ENCODE results near the gene APLNR.

DNA sequence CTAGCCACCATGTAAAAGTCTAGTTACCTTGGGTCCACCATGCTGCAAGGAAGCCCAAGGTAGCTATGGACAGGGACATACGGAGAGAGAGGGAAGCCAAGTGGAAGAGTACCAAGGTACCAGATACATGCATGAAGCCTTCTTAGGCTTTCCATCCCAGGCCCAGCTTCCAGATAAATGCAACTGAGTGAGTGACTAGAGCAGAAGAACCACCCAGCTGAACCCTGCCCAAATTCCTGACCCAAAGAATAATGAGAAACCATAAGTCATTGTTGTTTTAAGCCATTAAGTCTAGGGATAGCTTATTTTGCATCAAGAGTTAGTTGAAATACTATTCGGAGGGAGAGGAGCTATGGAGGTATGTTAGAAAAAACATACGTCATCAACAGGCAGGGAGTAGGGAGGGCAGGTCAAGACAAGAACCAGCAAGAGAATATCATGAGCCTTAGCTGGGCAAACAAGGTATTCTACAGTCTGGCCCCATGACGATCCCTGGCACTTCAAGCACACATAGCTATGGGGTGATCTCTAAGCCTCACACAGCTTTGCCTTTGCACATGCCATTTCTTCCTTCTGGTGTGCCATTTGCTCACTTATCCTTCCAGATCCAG is 36.5 kb upstream of the APLNR start:
- no peak for TF ChIP-seq POLR2AphosphoS5 (IDR thresholded peaks at IDR 0.05; ENCODE audit: low read length)
- TF ChIP-seq EP300 (IDR thresholded peaks at IDR 0.05; ENCODE audit: borderline replicate concordance in 1 of 2, control insufficient read depth in 1 of 2, low read depth in 2 of 2, low read length in 2 of 2), result no peak
- TF ChIP-seq, protein P1, sequence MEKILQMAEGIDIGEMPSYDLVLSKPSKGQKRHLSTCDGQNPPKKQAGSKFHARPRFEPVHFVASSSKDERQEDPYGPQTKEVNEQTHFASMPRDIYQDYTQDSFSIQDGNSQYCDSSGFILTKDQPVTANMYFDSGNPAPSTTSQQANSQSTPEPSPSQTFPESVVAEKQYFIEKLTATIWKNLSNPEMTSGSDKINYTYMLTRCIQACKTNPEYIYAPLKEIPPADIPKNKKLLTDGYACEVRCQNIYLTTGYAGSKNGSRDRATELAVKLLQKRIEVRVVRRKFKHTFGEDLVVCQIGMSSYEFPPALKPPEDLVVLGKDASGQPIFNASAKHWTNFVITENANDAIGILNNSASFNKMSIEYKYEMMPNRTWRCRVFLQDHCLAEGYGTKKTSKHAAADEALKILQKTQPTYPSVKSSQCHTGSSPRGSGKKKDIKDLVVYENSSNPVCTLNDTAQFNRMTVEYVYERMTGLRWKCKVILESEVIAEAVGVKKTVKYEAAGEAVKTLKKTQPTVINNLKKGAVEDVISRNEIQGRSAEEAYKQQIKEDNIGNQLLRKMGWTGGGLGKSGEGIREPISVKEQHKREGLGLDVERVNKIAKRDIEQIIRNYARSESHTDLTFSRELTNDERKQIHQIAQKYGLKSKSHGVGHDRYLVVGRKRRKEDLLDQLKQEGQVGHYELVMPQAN (conservative IDR thresholded peaks at IDR 0.05), result no peak
- TF ChIP-seq, protein P2, sequence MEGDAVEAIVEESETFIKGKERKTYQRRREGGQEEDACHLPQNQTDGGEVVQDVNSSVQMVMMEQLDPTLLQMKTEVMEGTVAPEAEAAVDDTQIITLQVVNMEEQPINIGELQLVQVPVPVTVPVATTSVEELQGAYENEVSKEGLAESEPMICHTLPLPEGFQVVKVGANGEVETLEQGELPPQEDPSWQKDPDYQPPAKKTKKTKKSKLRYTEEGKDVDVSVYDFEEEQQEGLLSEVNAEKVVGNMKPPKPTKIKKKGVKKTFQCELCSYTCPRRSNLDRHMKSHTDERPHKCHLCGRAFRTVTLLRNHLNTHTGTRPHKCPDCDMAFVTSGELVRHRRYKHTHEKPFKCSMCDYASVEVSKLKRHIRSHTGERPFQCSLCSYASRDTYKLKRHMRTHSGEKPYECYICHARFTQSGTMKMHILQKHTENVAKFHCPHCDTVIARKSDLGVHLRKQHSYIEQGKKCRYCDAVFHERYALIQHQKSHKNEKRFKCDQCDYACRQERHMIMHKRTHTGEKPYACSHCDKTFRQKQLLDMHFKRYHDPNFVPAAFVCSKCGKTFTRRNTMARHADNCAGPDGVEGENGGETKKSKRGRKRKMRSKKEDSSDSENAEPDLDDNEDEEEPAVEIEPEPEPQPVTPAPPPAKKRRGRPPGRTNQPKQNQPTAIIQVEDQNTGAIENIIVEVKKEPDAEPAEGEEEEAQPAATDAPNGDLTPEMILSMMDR (IDR thresholded peaks at IDR 0.05 in 2 of 3, conservative IDR thresholded peaks at IDR 0.05 in 1 of 3; ENCODE audit: control insufficient read depth in 2 of 3, extremely low read depth in 1 of 3, insufficient read depth in 1 of 3, low read depth in 3 of 3, low read length in 3 of 3), result no peak
- TF ChIP-seq CREM (IDR thresholded peaks at IDR 0.05; ENCODE audit: low read depth), result no peak
- TF ChIP-seq SRF (IDR thresholded peaks at IDR 0.05; ENCODE audit: low read depth in 2 of 2, low read length in 2 of 2), result no peak
- TF ChIP-seq SP1 (IDR thresholded peaks at IDR 0.05; ENCODE audit: low read depth, low read length), result no peak
- no peak for TF ChIP-seq SREBF2 (IDR thresholded peaks at IDR 0.05; ENCODE audit: low read length)
- TF ChIP-seq STAT3 (IDR thresholded peaks at IDR 0.05; ENCODE audit: low read depth, low read length), result no peak
- TF ChIP-seq CHD2 (IDR thresholded peaks at IDR 0.05; ENCODE audit: borderline replicate concordance, low read depth, low read length), result no peak
- TF ChIP-seq TCF7 (IDR thresholded peaks at IDR 0.05; ENCODE audit: borderline replicate concordance), result no peak
- no peak for TF ChIP-seq ZSCAN29 (IDR thresholded peaks at IDR 0.05)
- no peak for TF ChIP-seq RAD51 (IDR thresholded peaks at IDR 0.05)
- no peak for TF ChIP-seq ZBED1 (IDR thresholded peaks at IDR 0.05; ENCODE audit: borderline replicate concordance)
